ENCODE measurements around the gene SIRT4.

Gene SIRT4

DNA sequence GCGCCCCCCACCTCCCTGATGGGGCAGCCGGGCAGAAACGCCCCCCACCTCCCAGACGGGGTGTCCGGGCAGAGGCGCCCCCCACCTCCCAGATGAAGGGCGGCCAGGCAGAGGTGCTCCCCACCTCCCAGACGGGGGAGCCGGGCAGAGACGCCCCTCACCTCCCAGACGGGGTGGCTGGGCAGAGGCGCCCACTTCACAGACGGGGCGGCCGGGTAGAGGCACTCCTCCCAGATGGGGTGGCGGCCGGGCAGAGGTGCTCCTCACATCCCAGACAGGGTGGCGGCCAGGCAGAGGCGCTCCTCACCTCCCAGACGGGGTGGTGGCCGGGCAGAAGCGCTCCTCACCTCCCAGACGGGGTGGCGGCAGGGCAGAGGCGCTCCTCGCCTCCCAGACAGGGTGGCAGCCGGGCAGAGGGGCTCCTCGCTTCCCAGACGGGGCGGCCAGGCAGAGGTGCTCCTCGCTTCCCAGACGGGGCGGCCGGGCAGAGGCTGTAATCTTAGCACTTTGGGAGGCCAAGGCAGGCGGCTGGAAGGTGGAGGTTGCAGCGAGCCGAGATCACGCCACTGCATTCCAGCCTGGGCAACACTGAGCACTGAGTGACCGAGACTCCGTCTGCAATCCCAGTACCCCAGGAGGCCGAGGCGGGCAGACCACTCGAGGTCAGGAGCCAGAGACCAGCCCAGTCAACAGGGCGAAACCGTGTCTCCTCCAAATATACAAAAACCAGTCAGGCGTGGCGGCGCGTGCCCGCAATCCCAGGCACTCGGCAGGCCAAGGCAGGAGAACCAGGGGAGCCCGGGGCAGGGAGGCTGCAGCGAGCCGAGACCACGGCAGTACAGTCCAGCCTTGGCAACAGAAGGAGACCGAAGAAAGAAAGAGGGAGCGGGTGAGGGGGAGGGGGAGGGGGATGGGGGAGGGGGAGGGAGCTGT lies 23.7 kb upstream of the SIRT4 start:
- DNase-seq (ENCODE audit: low read depth), result no peak

DNA sequence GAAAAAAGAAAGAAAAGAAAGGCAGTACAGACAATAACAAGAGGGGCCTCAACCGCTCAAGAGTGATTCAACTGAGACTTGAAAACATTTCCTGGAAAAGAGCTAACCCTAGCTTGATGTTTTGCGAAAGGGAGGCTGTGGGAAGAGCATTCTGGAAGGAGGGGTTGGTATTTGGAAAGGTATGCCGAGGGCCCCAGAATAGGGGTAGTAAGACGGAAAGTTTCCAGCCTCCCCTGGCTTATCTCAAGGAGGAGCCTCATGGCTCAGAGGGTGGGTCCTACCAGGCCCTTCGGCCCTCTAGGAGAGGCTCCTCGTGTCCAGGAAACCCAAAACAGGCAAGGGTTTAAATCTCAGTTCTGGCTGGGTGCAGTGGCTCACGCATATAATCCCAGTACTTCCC lies 18.8 kb upstream of the SIRT4 start:
- DNase-seq (ENCODE audit: low read depth), result no peak

DNA sequence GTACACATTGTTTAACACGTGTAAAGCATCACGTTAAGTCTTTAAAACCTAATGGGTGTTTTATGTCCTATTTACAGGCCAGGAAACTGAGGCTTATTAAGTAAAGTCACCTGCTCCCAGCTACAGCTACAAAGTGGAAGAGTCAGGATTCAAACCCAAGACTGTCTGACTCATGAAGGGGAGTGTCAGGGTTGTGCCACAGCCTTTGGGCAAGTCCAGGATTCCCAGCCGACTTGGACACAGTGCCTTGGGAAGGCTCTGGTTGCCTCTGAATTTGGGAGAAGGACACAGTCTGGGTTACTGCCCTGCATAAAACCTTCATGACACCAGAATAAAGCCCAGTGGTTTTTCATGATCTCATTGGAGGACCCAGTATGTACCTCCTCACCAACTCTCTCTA lies 17.7 kb upstream of the SIRT4 start:
- DNase-seq (ENCODE audit: low read depth), result no peak

- DNase-seq (ENCODE audit: low read depth), result no peak
Observed at GRCh38 chr12:120286768-120287490, 15.2 kb upstream of the SIRT4 start.

DNA sequence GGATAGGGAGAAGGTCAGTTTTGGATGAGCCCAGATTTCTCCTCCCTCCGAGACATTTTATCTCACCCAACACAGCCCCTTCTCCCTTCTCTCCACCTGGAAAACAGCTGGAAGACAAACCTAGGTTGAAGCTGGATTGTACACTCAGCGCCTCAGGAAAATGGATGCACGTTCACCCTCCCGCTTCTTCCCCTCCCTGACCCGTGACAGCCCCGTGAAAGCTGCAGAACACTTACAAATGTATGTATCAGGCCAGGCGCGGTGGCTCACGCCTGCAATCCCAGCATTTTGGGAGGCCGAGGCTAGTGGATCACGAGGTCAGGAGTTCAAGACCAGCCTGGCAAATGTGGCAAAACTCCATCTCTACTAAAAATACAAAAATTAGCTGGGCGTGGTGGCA lies 14.6 kb upstream of the SIRT4 start:
- no peak for DNase-seq (ENCODE audit: low read depth)

GRCh38 chr12:120290609-120291305 lies 11.4 kb upstream of the SIRT4 start:
- DNase-seq (ENCODE audit: low read depth), result no peak

GRCh38 chr12:120292411-120292660 lies 9.8 kb upstream of the SIRT4 start:
- DNase-seq (ENCODE audit: low read depth), result no peak

DNA sequence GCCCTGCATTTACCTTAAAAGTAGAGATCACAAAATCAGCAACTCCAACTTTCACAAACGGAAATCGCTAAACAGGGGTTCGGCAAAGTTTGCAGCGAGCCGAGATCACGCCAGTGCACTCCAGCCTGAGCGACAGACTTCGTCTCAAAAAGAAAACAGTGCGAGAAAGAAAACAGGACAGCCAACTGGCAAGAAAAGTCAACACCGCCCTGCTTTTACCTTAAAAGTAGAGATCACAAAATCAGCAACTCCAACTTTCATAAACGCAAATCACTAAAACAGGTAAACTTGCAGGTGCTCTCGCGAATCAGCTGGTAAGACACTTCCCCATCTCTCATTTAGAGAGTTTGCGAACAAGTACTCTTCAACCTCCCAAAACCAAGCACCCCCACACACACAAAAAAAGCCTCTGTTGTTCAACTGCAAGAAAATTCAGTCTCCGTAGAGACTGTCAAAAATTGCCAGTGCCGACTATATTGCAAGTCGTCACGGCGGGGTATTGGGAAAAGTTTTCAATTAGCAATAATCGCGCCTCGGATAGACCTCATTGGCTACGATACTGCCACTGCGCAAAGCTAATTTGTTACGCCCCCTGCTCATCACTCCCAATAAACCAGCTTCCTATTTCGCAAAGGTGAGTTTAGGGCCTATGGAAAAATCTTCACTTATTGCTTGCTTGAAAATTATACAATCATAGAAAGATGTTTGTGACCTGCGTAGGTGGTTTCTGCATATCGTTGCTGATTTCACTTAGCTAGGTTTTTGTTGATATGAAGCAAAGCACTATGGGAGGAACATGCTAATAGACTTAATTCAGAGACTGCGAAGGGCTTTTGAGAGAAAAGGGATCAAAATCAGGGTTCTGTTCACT lies 9.2 kb upstream of the SIRT4 start, which contains the start of gene RNU4-1:
RNU4-1 (minus strand) TSS at position 577 of the 871 bp plus-strand sequence.
- peak; percentile 96 for DNase-seq (ENCODE audit: low read depth)

- peak; percentile 5 for DNase-seq (ENCODE audit: low read depth)
Observed at GRCh38 chr12:120314220-120314619, 12.1 kb downstream of the SIRT4 start.

- peak; percentile 37 for DNase-seq (ENCODE audit: low read depth)
Observed at GRCh38 chr12:120316798-120317223, 14.7 kb downstream of the SIRT4 start.

DNA sequence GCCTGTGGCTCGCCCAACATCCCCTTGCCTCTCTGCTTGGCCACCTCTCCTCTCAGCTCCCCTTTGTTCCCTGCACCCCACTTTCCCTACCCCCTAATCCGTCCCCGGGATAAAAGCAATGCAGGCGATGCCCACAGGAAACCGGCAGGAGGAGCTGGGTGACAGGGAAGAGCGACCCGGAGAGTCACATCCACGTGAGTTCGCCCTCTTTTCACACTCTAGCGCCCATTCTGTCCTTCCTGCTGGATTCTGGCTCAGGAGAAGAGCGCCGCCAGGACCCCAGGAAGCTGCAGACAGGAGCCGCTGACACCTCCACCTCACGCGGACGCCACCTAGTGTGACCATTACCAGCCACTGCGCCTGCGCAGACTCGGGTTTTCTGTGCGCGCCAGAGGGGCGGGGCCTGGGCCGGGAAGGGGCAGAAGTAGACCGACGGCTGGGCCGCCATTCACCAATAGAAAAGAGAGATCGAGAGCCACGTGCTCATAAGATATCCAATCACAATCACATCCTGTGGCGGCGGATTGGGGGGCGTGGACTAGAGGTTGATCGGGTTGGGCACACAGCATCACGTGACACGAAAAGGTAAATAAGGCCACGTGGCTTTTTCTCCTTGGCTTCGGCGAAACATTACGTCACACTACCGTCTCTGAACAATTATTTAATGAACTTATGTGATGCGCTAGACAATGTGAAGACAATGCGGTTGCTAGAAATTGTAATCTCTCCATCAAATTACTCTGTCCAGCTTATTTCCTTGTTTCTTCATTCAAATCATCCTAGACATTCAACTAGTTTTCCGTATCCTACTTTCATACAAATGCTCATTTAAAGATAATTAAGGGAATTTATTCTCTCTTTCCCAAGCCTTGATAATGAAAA lies 15.3 kb downstream of the SIRT4 start:
- DNase-seq (ENCODE audit: low read depth), result peak; percentile 100

DNA sequence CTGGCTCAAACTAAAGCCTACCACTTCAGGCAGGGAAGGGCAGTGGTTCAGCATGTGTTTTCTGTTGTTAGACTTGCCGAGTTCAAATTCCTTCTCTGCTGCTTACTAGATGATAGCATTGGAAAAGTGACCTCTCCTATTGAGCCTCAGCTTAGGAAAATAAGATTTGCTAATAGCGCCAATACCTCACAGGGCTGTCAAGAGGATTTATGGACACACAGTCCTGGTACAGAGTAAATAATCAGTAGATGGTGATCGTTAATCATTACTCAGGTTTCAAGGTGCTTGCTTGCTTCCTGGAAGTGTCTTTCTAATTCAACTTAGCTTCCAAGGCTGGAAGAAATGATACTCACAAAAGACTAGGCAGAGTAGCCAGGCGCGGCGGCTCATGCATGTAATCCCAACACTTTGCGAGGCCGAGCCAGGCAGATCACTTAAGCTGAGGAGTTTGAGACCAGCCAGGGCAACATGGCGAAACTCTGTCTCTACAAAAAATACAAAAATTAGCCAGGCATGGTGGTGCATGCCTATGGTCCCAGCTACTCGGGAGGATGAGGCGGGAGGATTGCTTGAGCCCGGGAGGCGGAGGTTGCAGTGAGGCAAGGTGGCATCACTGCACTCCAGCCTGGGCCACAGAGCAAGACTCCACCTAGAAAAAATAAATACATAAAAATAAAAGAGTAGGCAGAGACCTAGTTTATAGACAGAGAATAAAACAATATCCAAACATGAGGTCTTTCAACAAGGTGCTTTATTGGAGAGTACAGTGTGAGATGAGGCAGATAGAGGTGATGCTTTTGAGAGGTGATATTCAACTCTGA lies 19.5 kb downstream of the SIRT4 start:
- DNase-seq (ENCODE audit: low read depth), result no peak

- no peak for DNase-seq (ENCODE audit: low read depth)
Observed at GRCh38 chr12:120323772-120324171, 21.7 kb downstream of the SIRT4 start.

DNA sequence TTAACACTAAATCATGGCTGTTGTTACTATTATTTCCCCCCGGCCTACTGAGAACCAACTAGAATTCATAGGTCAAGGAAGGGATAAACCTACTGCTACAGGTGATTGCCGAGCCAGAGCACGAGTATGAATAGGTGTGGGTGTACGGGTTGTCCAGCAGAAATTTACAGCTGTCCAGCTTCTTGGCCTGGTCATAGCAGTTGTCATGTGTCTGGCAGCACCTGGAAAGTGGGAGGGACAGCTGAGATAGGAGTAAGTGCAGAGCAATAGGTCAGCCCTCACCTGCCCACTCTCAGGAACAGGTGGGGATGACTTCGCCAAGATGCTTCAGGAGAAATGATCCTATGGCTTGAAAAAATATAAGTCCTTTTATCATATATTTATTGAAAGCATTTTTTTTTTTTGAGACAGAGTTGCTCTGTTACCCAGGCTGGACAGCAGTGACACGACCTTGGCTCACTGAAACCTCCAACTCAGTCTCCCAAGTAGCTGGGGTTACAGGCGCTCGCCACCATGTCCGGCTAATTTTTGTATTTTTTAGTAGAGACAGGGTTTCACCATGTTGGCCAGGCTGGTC lies 22.8 kb downstream of the SIRT4 start:
- no peak for DNase-seq (ENCODE audit: low read depth)

DNA sequence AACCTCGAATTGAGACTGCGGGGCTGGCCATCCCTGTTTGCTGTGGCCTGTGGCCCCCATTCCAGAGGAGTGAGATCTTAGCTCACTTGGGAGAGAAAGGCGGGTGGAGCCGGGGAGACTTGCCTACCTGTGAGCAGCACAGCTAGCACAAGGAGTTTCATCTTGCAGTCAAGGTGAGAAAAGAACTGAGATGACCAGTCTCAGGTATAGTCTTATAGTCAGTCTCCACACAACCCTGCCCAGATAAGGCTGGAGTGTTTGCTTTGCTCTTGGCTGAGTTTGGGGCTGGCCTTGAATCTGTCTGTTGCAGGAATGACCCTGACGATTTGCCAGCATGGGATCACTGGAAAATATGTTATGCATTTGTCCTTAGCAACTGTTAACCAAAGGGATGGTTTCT lies 25.5 kb downstream of the SIRT4 start, which contains the start of gene PLA2G1B:
PLA2G1B (minus strand) TSS at position 187 of the 400 bp plus-strand sequence; CDS start at position 161, 26 bp downstream.
- DNase-seq (ENCODE audit: low read depth), result no peak

GRCh38 chr12:120328228-120328627 lies 26.1 kb downstream of the SIRT4 start:
- no peak for DNase-seq (ENCODE audit: low read depth)

DNA sequence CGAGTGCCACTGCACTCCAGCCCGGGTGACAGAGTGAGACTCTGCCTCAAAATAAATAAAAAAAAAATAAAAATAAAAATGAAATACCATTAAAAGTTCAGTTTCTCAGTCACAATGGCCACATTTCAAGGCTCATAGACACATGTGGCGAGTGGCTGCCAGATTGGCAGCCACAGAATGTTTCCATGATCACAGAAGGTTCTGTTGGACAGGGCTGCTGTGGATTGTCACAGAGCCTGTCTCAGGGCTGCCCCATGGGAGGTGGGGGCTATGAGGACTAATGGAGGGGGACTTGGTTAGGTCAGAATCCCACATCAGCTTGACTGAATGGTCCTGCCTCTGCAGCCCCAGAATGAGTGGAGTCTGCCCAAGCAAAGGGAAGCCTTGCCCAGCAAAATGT lies 29.3 kb downstream of the SIRT4 start:
- no peak for DNase-seq (ENCODE audit: low read depth)

DNA sequence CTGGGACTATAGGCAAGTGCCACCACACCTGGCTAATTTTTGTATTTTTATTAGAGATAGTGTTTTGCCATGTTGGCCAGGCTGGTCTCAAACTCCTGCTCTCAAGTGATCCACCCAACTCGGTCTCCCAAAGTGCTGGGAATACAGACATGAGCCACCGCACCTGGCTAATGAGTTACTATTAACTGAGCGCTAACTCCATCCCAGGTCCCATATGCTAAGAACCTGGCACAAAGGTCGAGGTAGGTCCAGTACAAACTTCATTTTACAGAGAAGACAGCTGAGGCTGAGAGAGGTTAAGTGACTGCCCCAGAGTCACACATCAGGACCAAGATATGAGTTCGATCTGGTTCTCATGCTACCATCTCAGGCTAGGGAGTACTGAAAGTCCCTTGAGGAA lies 29.9 kb downstream of the SIRT4 start:
- DNase-seq (ENCODE audit: low read depth), result no peak

GRCh38 chr12:120332523-120332922 lies 30.4 kb downstream of the SIRT4 start:
- DNase-seq (ENCODE audit: low read depth), result no peak

All from iris pigment epithelial cell (primary cell).